Measurements from ENCODE around the gene DDX41. TPM values are rescaled to one million over a fixed set of nuclear protein-coding genes. Genes with fewer than 3 reads are reported as not detected.

The DDX41 gene
- polyA plus RNA-seq, 1 experiment = 71.8 TPM

DNA sequence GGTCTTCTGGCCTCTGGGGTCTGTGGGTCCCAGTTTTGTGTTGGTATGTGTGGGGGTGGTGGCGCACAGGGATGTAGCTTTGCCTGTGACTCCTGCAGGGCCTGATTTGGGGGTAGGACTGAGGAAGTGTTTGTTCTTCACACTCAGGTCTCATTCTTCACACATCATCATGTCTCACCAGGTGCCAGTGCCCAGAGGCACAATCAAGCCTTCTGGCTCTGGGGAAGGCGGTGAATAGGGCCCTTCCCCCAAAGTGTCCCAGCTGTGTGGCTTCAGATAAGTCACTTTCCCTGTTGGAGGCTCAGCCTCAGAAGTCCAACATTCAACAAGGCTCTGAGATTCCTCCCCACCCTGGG is 48.5 kb downstream of the DDX41 start:
- DNase-seq (ENCODE audit: low read depth, low spot score) = no peak
- CTCF ChIA-PET = interaction anchor here (1.0 to 3.3 kb wide), 2 partner anchors 11 to 13 kb away, joined by 3 to 13 read pairs; no protein-coding TSS in a partner anchor
- POLR2A ChIA-PET = interaction anchor here (0.6 to 3.4 kb wide), 3 partner anchors 10 to 44 kb away, joined by 3 to 20 read pairs (median 3); partner anchors contain the start of gene PDLIM7
- Histone ChIP-seq H3K4me3 (ENCODE audit: low read depth, low read length) (no peak overlapping the region), H3K9me3 (ENCODE audit: control insufficient read depth, insufficient read depth, low read length) (peaks cover 12% of the 10 kb centered on the region), H3K27ac (ENCODE audit: low read depth, low read length) (peak overlapping the region; percentile 52), H3K27me3 (ENCODE audit: control insufficient read depth, insufficient read depth, low read length) (no peaks in the 10 kb centered on the region)
- TF ChIP-seq, protein P1, sequence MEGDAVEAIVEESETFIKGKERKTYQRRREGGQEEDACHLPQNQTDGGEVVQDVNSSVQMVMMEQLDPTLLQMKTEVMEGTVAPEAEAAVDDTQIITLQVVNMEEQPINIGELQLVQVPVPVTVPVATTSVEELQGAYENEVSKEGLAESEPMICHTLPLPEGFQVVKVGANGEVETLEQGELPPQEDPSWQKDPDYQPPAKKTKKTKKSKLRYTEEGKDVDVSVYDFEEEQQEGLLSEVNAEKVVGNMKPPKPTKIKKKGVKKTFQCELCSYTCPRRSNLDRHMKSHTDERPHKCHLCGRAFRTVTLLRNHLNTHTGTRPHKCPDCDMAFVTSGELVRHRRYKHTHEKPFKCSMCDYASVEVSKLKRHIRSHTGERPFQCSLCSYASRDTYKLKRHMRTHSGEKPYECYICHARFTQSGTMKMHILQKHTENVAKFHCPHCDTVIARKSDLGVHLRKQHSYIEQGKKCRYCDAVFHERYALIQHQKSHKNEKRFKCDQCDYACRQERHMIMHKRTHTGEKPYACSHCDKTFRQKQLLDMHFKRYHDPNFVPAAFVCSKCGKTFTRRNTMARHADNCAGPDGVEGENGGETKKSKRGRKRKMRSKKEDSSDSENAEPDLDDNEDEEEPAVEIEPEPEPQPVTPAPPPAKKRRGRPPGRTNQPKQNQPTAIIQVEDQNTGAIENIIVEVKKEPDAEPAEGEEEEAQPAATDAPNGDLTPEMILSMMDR (IDR thresholded peaks at IDR 0.05; ENCODE audit: low read depth, low read length) = no peak

DNA sequence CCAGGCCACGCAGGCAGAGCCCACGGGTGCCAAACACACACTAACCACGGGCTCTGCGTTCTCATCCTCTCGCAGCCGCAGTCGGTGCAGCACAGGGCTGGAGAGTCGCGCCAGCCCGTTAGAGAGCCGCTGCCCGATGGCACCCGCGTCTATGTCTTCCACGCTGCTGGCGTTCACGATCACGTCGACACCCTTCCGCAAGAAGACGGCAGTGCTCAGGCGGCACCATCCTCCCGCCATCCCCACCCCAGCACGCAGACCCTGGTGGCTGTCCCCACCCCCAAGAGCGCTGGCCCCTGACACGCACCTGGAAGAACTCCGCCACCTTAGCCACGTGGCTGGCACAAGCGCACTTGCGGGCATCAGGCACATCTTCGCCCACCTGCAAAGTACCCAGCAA is 49.3 kb downstream of the DDX41 start:
- Histone ChIP-seq H3K27me3 (ENCODE audit: control insufficient read depth, insufficient read depth, low read length) (no peaks in the 10 kb centered on the region), H3K27ac (ENCODE audit: low read depth, low read length) (no peak overlapping the region), H3K4me3 (ENCODE audit: low read depth, low read length) (no peak overlapping the region), H3K9me3 (ENCODE audit: control insufficient read depth, insufficient read depth, low read length) (peaks cover 12% of the 10 kb centered on the region)
- ChIA-PET CTCF (interaction anchor here (0.6 to 3.3 kb wide), 3 partner anchors 10 to 83 kb away, joined by 3 to 13 read pairs (median 3); partner anchors contain the start of gene SLC34A1), POLR2A (interaction anchor here (0.7 to 3.4 kb wide), 2 partner anchors 9 to 30 kb away, joined by 3 to 20 read pairs; partner anchors contain the start of gene PDLIM7)
- TF ChIP-seq, protein P1 (IDR thresholded peaks at IDR 0.05; ENCODE audit: low read depth, low read length) = no peak
- no peak for DNase-seq (ENCODE audit: low read depth, low spot score)

DNA sequence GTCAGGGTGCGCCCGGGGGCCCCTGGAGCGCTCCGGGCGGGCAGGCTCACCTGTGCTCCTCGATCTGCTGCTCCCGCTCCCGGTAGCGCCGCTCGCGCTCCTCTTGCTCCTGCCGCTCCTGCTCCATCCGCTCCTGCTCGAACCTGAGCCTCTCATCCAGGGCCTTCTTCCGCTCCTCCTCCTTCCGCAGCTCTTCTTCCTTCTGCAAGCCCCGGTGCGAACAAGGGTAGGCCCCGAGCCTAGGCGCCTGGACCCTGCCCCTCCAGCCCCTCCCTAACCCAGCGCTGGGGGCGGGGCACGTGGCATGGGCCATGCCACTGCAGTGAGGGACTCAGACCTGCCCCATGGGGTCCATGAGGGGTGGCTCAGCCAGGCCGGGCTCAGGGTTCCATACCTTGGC is 49.9 kb downstream of the DDX41 start:
- POLR2A ChIA-PET = interaction anchor here (3.4 kb wide), 1 partner anchor 9 kb away, joined by 20 read pairs; no protein-coding TSS in a partner anchor
- Histone ChIP-seq H3K9me3 (ENCODE audit: control insufficient read depth, insufficient read depth, low read length) (peaks cover 12% of the 10 kb centered on the region), H3K27ac (ENCODE audit: low read depth, low read length) (no peak overlapping the region), H3K27me3 (ENCODE audit: control insufficient read depth, insufficient read depth, low read length) (no peaks in the 10 kb centered on the region), H3K4me3 (ENCODE audit: low read depth, low read length) (no peak overlapping the region)
- DNase-seq (ENCODE audit: low read depth, low spot score) = no peak
- TF ChIP-seq, protein P1 (IDR thresholded peaks at IDR 0.05; ENCODE audit: low read depth, low read length) = no peak
- CTCF ChIA-PET = interaction anchor here (2.2 kb wide), 1 partner anchor 12 kb away, joined by 9 read pairs; no protein-coding TSS in a partner anchor

DNA sequence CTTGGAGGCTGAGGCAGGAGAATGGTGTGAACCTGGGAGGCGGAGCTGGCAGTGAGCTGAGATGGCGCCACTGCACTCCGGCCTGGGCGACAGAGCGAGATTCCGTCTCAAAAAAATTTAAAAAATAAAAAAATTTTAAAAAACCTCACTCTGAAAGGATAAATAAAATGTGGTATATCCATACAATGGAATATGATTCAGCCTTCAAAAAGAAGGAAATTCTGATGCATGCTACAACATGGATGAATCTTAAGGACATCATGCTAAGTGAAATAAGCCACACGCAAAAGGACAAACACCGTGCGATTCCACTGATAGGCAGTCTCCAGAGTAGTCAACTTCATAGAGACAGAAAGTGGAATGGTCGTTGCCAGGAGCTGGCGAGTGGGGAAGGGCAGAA is 51.7 kb downstream of the DDX41 start:
- Histone ChIP-seq H3K9me3 (ENCODE audit: control insufficient read depth, insufficient read depth, low read length) (peaks cover 12% of the 10 kb centered on the region), H3K27me3 (ENCODE audit: control insufficient read depth, insufficient read depth, low read length) (no peaks in the 10 kb centered on the region), H3K4me3 (ENCODE audit: low read depth, low read length) (no peak overlapping the region), H3K27ac (ENCODE audit: low read depth, low read length) (no peak overlapping the region)
- POLR2A ChIA-PET = no interaction called here
- CTCF ChIA-PET = interaction anchor here (0.7 to 2.2 kb wide), 4 partner anchors 10 to 94 kb away, joined by 3 to 9 read pairs (median 3); no protein-coding TSS in a partner anchor
- TF ChIP-seq, protein P1 (IDR thresholded peaks at IDR 0.05; ENCODE audit: low read depth, low read length) = no peak
- no peak for DNase-seq (ENCODE audit: low read depth, low spot score)

DNA sequence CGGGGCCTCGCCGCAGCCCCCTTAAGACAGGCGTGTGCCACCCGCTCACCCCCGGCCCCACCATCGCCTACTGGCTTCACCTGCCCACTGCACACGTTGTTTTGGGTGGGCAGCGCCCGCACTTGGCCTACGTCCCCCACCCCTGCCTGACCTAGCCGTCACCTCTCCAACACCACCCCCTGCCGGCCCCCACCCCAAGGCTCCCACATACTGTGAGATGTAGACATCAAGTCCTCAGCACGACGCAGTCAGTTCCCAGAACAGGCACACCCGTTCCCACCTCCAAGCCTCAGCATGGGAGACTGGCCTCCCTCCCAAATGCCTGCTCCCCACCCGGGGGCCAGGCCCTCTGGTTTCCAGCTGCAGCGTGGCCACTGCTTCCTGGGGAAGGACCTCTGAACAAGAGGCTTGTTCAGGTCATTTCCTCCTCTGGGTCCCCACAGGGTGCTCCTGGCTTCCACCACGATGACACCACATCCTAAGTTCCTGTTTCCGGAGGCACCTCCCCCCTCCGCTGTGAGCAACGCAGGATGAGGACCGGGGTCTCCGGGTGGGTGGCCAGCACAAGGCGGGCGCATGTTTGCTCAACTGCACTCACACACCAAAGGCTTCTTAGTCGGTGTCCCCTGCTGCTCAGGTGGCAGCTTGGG is 54.6 kb downstream of the DDX41 start:
- no peak overlapping the region for H3K27ac ChIP-seq (ENCODE audit: low read depth, low read length)
- POLR2A ChIA-PET = interaction anchor here (0.6 to 2.1 kb wide), 2 partner anchors 9 to 70 kb away, joined by 3 to 15 read pairs; no protein-coding TSS in a partner anchor

More for the DNA sequence above, 54.6 kb downstream of the DDX41 start:
- no peak for DNase-seq (ENCODE audit: low read depth, low spot score)
- Histone ChIP-seq H3K27me3 (ENCODE audit: control insufficient read depth, insufficient read depth, low read length) (no peaks in the 10 kb centered on the region), H3K4me3 (ENCODE audit: low read depth, low read length) (no peak overlapping the region), H3K9me3 (ENCODE audit: control insufficient read depth, insufficient read depth, low read length) (peaks cover 12% of the 10 kb centered on the region)
- TF ChIP-seq, protein P1 (IDR thresholded peaks at IDR 0.05; ENCODE audit: low read depth, low read length) = no peak
- CTCF ChIA-PET = interaction anchor here (1.4 kb wide), 1 partner anchor 8 kb away, joined by 3 read pairs; no protein-coding TSS in a partner anchor

Data from AG04450 (cell line).